ENCODE data around the gene WDR89.

GRCh38 chr14:63659726-63660125, 18.1 kb upstream of the WDR89 start:
- TF ChIP-seq ZNF565 (CRISPR knock-in tag; conservative IDR thresholded peaks at IDR 0.05; ENCODE audit: low read depth) (no peak), TOX (CRISPR knock-in tag; IDR thresholded peaks at IDR 0.05; ENCODE audit: borderline replicate concordance) (no peak), ARNTL (CRISPR knock-in tag; IDR thresholded peaks at IDR 0.05; ENCODE audit: borderline replicate concordance, low read depth) (no peak), ZFP30 (CRISPR knock-in tag; IDR thresholded peaks at IDR 0.05) (no peak), PATZ1 (CRISPR knock-in tag; IDR thresholded peaks at IDR 0.05; ENCODE audit: borderline replicate concordance) (no peak), ISL1 (CRISPR knock-in tag; IDR thresholded peaks at IDR 0.05) (no peak), ZFP3 (CRISPR knock-in tag; IDR thresholded peaks at IDR 0.05) (no peak), ZC3H10 (CRISPR knock-in tag; IDR thresholded peaks at IDR 0.05) (no peak), SNAI2 (CRISPR knock-in tag; IDR thresholded peaks at IDR 0.05) (no peak), OSR1 (CRISPR knock-in tag; IDR thresholded peaks at IDR 0.05) (no peak), PPARA (CRISPR knock-in tag; IDR thresholded peaks at IDR 0.05; ENCODE audit: borderline replicate concordance) (no peak)
- TF ChIP-seq, protein P1, sequence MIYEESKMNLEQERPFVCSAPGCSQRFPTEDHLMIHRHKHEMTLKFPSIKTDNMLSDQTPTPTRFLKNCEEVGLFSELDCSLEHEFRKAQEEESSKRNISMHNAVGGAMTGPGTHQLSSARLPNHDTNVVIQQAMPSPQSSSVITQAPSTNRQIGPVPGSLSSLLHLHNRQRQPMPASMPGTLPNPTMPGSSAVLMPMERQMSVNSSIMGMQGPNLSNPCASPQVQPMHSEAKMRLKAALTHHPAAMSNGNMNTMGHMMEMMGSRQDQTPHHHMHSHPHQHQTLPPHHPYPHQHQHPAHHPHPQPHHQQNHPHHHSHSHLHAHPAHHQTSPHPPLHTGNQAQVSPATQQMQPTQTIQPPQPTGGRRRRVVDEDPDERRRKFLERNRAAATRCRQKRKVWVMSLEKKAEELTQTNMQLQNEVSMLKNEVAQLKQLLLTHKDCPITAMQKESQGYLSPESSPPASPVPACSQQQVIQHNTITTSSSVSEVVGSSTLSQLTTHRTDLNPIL (CRISPR knock-in tag; IDR thresholded peaks at IDR 0.05; ENCODE audit: low read depth) = no peak
- TF ChIP-seq, protein P2, sequence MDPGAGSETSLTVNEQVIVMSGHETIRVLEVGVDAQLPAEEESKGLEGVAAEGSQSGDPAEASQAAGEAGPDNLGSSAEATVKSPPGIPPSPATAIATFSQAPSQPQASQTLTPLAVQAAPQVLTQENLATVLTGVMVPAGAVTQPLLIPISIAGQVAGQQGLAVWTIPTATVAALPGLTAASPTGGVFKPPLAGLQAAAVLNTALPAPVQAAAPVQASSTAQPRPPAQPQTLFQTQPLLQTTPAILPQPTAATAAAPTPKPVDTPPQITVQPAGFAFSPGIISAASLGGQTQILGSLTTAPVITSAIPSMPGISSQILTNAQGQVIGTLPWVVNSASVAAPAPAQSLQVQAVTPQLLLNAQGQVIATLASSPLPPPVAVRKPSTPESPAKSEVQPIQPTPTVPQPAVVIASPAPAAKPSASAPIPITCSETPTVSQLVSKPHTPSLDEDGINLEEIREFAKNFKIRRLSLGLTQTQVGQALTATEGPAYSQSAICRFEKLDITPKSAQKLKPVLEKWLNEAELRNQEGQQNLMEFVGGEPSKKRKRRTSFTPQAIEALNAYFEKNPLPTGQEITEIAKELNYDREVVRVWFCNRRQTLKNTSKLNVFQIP (CRISPR knock-in tag; IDR thresholded peaks at IDR 0.05; ENCODE audit: borderline replicate concordance, low read depth) = no peak
